Bronchial epithelial cell (primary cell): ENCODE data around the gene KRTAP12-4. TPM values are rescaled to one million over a fixed set of nuclear protein-coding genes. Genes with fewer than 3 reads are reported as not detected.
"Not testable (repeated sequence)": the region's sequence is repeated elsewhere in the genome, so short reads cannot be mapped to it uniquely, and the experiment has no call there.

Experiments
- DNase-seq: peaks from one replicate; pipeline ENCODE4 v3.0.0-alpha.2; 2010; ENCODE audit warnings: low read depth
- FAIRE-seq: peaks from 2 replicates; lab custom pipeline; 2011; peaks lifted over from hg19 to GRCh38; lab: Jason Lieb, UNC
- H3K27me3 ChIP-seq: 2 replicates; pipeline ENCODE4 v1.5.1; 2011; ENCODE audit warnings: low read length; ENCODE audit not compliant: control insufficient read depth, insufficient read depth
- H3K36me3 ChIP-seq: 2 replicates; pipeline ENCODE4 v1.5.1; 2011; ENCODE audit warnings: low read length; ENCODE audit not compliant: control insufficient read depth, insufficient read depth
- H3K4me3 ChIP-seq: 2 replicates; pipeline ENCODE4 v1.5.1; 2011; ENCODE audit warnings: mild to moderate bottlenecking, low read depth, low read length, control low read depth
- total RNA-seq: library from RNA; depleted of rRNA; stranded (reverse); fragments of >200 nt; gene quantifications from 2 replicates; pipeline ENCODE4 v1.2.1, GENCODE V29; 2014
- TF ChIP-seq, protein P1 (sequence below): IDR thresholded peaks from 2 replicates; pipeline ENCODE4 v1.5.1; 2011; ENCODE audit warnings: mild to moderate bottlenecking, moderate library complexity, low read length, control low read depth, inconsistent platforms; ENCODE audit not compliant: insufficient read depth, severe bottlenecking

KRTAP12-4 gene
- total RNA-seq, 1 donor from 2014 or later: not detected

DNA sequence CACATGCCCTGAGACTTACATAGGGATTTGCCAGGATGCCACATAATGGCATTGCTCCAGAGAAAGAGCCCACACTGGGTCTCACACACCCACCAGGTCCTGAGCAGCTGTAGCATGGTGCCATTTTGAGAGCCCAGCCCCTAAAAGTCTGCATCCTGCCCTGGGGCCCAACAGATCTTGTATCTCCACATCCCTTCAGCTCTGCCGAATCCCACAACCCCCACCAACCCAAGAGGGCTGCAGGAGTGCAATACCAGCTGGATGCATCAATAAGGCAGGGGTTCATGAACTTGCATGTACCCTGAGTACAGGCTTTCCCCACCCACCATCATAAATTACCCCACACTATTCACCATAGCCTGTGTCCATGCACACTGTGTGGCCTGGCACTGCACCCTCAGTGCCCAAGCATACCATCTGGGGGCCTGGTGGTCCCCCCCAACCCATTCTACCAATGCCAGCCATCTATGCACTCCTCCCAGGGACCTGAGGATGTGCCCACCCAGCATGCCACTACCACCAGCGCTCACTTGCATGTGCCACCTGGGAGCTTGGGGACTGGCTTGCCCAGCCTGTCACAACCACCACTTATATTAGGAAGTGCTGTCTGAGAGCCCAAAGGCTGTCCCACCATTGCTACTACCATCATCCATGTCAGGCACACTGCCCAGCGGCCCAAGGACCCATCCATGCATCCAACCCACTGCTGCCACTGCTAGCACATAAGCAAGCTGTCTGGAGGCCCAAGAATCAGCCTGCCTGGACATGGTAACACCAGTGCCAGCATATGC is 16.4 kb upstream of the KRTAP12-4 start:
- Histone ChIP-seq H3K27me3 (no peaks in the 10 kb centered on the region), H3K4me3 (no peak overlapping the region), H3K36me3 (no peaks in the 10 kb centered on the region)
- DNase-seq (no peak), FAIRE-seq (no peak)
- TF ChIP-seq, protein P1, sequence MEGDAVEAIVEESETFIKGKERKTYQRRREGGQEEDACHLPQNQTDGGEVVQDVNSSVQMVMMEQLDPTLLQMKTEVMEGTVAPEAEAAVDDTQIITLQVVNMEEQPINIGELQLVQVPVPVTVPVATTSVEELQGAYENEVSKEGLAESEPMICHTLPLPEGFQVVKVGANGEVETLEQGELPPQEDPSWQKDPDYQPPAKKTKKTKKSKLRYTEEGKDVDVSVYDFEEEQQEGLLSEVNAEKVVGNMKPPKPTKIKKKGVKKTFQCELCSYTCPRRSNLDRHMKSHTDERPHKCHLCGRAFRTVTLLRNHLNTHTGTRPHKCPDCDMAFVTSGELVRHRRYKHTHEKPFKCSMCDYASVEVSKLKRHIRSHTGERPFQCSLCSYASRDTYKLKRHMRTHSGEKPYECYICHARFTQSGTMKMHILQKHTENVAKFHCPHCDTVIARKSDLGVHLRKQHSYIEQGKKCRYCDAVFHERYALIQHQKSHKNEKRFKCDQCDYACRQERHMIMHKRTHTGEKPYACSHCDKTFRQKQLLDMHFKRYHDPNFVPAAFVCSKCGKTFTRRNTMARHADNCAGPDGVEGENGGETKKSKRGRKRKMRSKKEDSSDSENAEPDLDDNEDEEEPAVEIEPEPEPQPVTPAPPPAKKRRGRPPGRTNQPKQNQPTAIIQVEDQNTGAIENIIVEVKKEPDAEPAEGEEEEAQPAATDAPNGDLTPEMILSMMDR: no peak

DNA sequence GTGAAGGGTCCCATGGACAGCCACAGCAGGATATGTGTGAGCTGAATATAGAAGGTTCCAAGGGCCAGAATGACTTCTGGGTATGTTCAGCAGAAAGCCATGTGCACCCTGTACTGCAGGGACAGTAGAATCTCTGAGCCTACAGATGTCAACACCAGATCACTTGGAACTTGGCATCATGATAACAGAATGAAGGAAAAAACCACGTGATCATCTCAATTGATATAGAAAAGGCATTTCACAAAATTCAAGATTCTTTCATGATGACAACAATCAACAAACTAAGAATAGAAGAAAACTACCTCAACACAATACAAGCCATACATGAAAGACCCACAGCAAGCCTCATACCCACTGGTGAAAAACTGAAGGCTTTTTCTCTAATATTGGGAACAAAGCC is 13.2 kb upstream of the KRTAP12-4 start:
- Histone ChIP-seq H3K4me3 (no peak overlapping the region), H3K27me3 (no peaks in the 10 kb centered on the region), H3K36me3 (no peaks in the 10 kb centered on the region)
- DNase-seq (no peak), FAIRE-seq (no peak)
- TF ChIP-seq, protein P1: no peak

DNA sequence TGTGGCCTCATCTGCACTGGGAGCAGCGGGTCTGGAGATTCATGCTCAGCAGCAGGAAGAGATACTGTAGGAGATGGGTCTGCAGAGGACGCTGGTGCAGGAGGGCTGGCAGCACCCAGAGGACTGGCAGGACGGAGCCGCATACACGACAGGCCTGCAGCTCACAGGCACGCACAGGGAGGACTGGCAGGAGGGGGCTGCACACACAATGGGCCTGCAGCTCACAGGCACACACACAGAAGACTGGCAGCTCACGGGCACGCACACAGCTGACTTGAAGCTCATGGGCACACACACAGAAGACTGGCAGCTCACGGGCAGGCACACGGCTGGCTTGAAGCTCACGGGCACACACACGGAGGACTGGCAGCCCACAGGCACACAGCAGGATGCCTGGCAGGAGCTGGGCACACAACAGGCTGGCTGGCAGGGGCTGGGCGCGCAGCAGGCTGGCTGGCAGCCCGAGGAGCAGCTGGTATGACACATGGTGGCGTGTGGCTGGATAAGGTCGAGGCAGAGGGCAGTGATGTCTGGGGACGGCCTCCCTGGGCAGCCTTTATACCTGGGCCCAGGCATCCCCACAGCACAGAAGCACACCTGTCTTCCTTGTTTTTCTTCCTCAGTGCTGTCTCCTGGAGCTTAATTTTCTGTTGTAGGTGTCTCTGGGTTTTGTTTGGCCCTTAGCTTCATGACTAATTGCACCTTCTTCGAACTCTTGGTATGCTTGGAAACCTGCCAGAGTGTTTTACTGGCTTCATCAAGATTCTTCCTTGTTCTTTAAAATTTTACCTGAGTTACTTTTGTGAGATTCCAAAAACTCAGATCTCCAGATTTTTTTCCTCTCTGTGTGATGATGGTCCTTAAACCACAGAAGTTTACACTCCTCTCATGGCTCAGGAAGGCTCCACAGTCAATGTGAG is 12.2 kb upstream of the KRTAP12-4 start, which contains the start of gene KRTAP12-2:
KRTAP12-2 (minus strand) TSS at position 527 of the 920 bp plus-strand sequence; CDS start at position 486, 41 bp downstream.
- Histone ChIP-seq H3K4me3 (no peak within 1 kb of the TSS), H3K36me3 (no peaks in the 10 kb centered on the region), H3K27me3 (no peaks in the 10 kb centered on the region)
- FAIRE-seq: no peak
- TF ChIP-seq, protein P1: no peak
- peak; percentile 0 for DNase-seq

DNA sequence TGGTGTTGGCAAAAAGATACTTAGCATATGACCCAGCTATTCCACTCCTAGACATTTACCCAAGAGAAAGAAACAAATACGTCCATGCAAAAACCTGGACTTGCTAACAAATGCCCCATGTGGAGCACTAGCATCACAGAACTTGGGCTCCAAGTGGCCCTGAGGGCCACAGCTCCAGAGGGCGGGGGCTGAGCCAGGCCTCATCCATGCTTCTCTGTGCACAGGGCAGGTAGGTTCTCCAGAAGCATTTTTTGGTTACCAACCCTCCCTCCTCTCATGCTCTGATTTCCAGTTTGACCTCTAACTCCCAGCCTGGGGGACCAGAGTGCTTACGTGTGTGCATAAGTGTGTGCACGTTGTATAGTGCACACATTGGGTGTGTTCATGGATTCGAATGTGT is 10.2 kb upstream of the KRTAP12-4 start:
- no peaks in the 10 kb centered on the region for H3K27me3 ChIP-seq
- DNase-seq (no peak), FAIRE-seq (no peak)
- H3K4me3 ChIP-seq: no peak overlapping the region
- H3K36me3 ChIP-seq: no peaks in the 10 kb centered on the region
- TF ChIP-seq, protein P1: no peak

DNA sequence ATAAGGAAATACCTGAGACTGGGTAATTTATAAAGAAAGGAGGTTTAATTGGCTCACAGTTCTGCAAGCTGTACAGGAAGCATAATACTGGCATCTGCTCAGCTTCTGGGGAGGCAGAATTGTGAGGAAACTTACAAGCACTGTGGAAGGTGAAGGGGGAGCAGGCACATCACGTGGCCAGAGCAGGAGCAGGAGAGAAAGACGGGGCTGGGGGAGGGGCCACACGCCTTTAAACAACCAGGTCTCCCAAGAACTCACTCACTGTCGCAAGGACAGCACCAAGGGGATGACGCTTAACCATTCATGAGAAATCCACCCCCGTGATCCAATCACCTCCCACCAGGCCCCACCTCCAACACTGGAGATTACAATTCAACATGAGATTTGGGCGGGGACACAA is 7.1 kb upstream of the KRTAP12-4 start:
- not testable (repeated sequence) for H3K36me3 ChIP-seq, H3K4me3 ChIP-seq, FAIRE-seq, DNase-seq, H3K27me3 ChIP-seq
